HepG2 (cell line): Measurements from ENCODE around the gene CISD3. TPM values are rescaled to one million over a fixed set of nuclear protein-coding genes. Genes with fewer than 3 reads are reported as not detected.

Source experiments
- AGO2 ChIP-seq: fragments of 200-400 bp; formaldehyde crosslinking; optimal IDR thresholded peaks from 2 replicates; pipeline ENCODE3; 2017; ENCODE audit warnings: mild to moderate bottlenecking, low read depth, low read length, moderate library complexity
- FIP1L1 ChIP-seq: fragments of 200-400 bp; formaldehyde crosslinking; IDR thresholded peaks from 2 replicates; pipeline ENCODE4 v1.6.1; 2018; ENCODE audit warnings: low read depth, mild to moderate bottlenecking, low read length, moderate library complexity, borderline replicate concordance; ENCODE audit not compliant: insufficient read depth
- KLF6 ChIP-seq: IDR thresholded peaks from 2 replicates; pipeline ENCODE4 v1.8.0; 2016; ENCODE audit warnings: missing biosample characterization, missing genetic modification reagents
- MED13 ChIP-seq: sonication (generic); formaldehyde crosslinking; IDR thresholded peaks from 2 replicates; pipeline ENCODE4 v1.5.0; 2020; ENCODE audit warnings: missing genetic modification reagents
- PAWR ChIP-seq: sonication (generic); formaldehyde crosslinking; IDR thresholded peaks from 2 replicates; pipeline ENCODE4 v1.4.0; 2020; ENCODE audit warnings: missing genetic modification reagents, mild to moderate bottlenecking, borderline replicate concordance
- SIX1 ChIP-seq: sonication (generic); formaldehyde crosslinking; IDR thresholded peaks from 2 replicates; pipeline ENCODE4 v1.4.0; 2020; ENCODE audit warnings: missing genetic modification reagents, borderline replicate concordance
- XRCC5 ChIP-seq: fragments of 200-400 bp; formaldehyde crosslinking; optimal IDR thresholded peaks from 2 replicates; pipeline ENCODE3; 2017; ENCODE audit warnings: mild to moderate bottlenecking, low read length
- ZKSCAN8 ChIP-seq: IDR thresholded peaks from 2 replicates; pipeline ENCODE4 v1.6.1; 2016; ENCODE audit warnings: borderline replicate concordance, missing genetic modification reagents, missing compliant biosample characterization
- ZNF746 ChIP-seq: sonication (generic); formaldehyde crosslinking; IDR thresholded peaks from 2 replicates; pipeline ENCODE4 v1.8.0; 2022; ENCODE audit warnings: mild to moderate bottlenecking, missing genetic modification reagents
- polyA plus RNA-seq, 8 experiments: library from polyadenylated mRNA; depleted of rRNA in 3 of 8; stranded (reverse) in 7 of 8; unstranded in 1 of 8; fragments of >200 nt; fragmentation: Illumina TruSeq in 4 of 8; extraction: Trizol in 4 of 8; gene quantifications; 2 replicates each; pipeline versions ENCODE4 v1.2.1 to v1.2.3, GENCODE V29; 2011 to 2016; ENCODE audit warnings: low read depth in 4 of 8, missing spikeins in 1 of 8, mixed read lengths in 1 of 8; ENCODE audit not compliant: insufficient read depth in 1 of 8
- total RNA-seq, 5 experiments: library from RNA; depleted of rRNA; stranded (reverse); fragments of >200 nt; fragmentation: Illumina TruSeq; extraction: Trizol; gene quantifications; 2 replicates each; pipeline ENCODE4 v1.2.3, GENCODE V29; 2016; ENCODE audit warnings: low read depth in 1 of 5
- TF ChIP-seq, protein P1 (sequence below): sonication (generic); formaldehyde crosslinking; conservative IDR thresholded peaks from 2 replicates; pipeline ENCODE4 v1.4.0; 2020; ENCODE audit warnings: missing genetic modification reagents
- TF ChIP-seq, protein P2 (sequence below): sonication (generic); formaldehyde crosslinking; conservative IDR thresholded peaks from 2 replicates; pipeline ENCODE4 v1.5.0; 2020; ENCODE audit warnings: missing genetic modification reagents
- TF ChIP-seq, protein P3 (sequence below): sonication (generic); formaldehyde crosslinking; IDR thresholded peaks from 2 replicates; pipeline ENCODE4 v1.8.1; 2023; ENCODE audit warnings: mild to moderate bottlenecking, missing genetic modification reagents
- TF ChIP-seq, protein P4 (sequence below): sonication (generic); formaldehyde crosslinking; IDR thresholded peaks from 2 replicates; pipeline ENCODE4 v1.4.0; 2020; ENCODE audit warnings: missing genetic modification reagents, borderline replicate concordance
- TF ChIP-seq, protein P5 (sequence below): sonication (generic); formaldehyde crosslinking; IDR thresholded peaks from 2 replicates; pipeline ENCODE4 v1.4.0; 2020; ENCODE audit warnings: mild to moderate bottlenecking, missing genetic modification reagents

CISD3 gene
- total and polyA plus RNA-seq, 2 of the 13 experiments (the other 11 are each of a cell fraction or from before 2014, with no cell fraction given), result 30.0 to 34.1 TPM

DNA sequence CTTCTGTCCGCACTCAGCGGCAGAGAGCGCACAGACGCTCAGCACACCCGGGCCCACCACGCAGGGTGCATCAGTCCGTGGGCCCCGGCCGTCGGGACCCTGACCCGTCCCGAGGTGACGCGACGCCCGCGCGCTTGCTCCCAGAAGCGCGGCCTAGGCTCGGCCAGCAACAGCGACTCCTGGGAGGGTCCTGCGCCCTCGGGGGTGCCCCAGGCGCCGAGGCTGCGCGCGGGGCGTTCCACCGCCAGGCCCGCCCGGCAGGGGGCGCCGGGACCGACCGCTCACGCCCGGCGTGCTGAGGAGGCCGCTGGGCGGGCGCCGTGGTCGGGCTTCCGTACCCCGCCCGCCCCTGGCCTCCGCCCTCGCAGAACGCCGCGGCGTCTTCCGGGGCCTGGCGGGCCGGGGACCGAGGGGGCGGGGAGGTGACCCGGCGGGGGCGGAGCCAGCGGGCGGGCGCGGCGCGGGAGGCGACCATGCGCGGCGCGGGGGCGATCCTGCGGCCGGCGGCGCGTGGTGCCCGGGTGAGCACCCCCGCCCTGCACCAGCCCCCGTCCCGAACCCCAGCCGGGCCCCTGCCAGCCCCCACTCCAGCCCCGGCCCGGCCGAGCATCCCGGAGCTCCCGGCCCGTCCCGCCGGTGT, at the start of gene CISD3 (continued):
- TF ChIP-seq, protein P1, sequence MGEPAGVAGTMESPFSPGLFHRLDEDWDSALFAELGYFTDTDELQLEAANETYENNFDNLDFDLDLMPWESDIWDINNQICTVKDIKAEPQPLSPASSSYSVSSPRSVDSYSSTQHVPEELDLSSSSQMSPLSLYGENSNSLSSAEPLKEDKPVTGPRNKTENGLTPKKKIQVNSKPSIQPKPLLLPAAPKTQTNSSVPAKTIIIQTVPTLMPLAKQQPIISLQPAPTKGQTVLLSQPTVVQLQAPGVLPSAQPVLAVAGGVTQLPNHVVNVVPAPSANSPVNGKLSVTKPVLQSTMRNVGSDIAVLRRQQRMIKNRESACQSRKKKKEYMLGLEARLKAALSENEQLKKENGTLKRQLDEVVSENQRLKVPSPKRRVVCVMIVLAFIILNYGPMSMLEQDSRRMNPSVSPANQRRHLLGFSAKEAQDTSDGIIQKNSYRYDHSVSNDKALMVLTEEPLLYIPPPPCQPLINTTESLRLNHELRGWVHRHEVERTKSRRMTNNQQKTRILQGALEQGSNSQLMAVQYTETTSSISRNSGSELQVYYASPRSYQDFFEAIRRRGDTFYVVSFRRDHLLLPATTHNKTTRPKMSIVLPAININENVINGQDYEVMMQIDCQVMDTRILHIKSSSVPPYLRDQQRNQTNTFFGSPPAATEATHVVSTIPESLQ, result no peak
- TF ChIP-seq, protein P2, sequence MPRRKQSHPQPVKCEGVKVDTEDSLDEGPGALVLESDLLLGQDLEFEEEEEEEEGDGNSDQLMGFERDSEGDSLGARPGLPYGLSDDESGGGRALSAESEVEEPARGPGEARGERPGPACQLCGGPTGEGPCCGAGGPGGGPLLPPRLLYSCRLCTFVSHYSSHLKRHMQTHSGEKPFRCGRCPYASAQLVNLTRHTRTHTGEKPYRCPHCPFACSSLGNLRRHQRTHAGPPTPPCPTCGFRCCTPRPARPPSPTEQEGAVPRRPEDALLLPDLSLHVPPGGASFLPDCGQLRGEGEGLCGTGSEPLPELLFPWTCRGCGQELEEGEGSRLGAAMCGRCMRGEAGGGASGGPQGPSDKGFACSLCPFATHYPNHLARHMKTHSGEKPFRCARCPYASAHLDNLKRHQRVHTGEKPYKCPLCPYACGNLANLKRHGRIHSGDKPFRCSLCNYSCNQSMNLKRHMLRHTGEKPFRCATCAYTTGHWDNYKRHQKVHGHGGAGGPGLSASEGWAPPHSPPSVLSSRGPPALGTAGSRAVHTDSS (CRISPR knock-in tag), result no peak
- TF ChIP-seq, protein P3, sequence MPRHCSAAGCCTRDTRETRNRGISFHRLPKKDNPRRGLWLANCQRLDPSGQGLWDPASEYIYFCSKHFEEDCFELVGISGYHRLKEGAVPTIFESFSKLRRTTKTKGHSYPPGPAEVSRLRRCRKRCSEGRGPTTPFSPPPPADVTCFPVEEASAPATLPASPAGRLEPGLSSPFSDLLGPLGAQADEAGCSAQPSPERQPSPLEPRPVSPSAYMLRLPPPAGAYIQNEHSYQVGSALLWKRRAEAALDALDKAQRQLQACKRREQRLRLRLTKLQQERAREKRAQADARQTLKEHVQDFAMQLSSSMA (CRISPR knock-in tag), result peak; percentile 65; the same call in 1 of the 2 replicates
- TF ChIP-seq FIP1L1, result peak; percentile 90; the same call in 1 of the 2 replicates
- peak; percentile 62; the same call in 1 of the 2 replicates for TF ChIP-seq ZNF746 (CRISPR knock-in tag)
- TF ChIP-seq PAWR, result no peak
- TF ChIP-seq KLF6 (CRISPR knock-in tag), result peak; percentile 82; the same call in 1 of the 2 replicates
- TF ChIP-seq MED13 (CRISPR knock-in tag), result 0 out of 2 replicates have a peak, but pooled peaks have one; percentile 22
- TF ChIP-seq AGO2, result peak; percentile 100
- TF ChIP-seq SIX1 (CRISPR knock-in tag), result 0 out of 2 replicates have a peak, but pooled peaks have one; percentile 29
- TF ChIP-seq ZKSCAN8 (CRISPR knock-in tag), result no peak
- TF ChIP-seq, protein P4, sequence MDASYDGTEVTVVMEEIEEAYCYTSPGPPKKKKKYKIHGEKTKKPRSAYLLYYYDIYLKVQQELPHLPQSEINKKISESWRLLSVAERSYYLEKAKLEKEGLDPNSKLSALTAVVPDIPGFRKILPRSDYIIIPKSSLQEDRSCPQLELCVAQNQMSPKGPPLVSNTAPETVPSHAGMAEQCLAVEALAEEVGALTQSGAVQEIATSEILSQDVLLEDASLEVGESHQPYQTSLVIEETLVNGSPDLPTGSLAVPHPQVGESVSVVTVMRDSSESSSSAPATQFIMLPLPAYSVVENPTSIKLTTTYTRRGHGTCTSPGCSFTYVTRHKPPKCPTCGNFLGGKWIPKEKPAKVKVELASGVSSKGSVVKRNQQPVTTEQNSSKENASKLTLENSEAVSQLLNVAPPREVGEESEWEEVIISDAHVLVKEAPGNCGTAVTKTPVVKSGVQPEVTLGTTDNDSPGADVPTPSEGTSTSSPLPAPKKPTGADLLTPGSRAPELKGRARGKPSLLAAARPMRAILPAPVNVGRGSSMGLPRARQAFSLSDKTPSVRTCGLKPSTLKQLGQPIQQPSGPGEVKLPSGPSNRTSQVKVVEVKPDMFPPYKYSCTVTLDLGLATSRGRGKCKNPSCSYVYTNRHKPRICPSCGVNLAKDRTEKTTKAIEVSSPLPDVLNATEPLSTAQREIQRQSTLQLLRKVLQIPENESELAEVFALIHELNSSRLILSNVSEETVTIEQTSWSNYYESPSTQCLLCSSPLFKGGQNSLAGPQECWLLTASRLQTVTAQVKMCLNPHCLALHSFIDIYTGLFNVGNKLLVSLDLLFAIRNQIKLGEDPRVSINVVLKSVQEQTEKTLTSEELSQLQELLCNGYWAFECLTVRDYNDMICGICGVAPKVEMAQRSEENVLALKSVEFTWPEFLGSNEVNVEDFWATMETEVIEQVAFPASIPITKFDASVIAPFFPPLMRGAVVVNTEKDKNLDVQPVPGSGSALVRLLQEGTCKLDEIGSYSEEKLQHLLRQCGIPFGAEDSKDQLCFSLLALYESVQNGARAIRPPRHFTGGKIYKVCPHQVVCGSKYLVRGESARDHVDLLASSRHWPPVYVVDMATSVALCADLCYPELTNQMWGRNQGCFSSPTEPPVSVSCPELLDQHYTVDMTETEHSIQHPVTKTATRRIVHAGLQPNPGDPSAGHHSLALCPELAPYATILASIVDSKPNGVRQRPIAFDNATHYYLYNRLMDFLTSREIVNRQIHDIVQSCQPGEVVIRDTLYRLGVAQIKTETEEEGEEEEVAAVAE (CRISPR knock-in tag), result peak; percentile 53; the same call in 1 of the 2 replicates
- TF ChIP-seq XRCC5, result peak; percentile 91
- TF ChIP-seq, protein P5, sequence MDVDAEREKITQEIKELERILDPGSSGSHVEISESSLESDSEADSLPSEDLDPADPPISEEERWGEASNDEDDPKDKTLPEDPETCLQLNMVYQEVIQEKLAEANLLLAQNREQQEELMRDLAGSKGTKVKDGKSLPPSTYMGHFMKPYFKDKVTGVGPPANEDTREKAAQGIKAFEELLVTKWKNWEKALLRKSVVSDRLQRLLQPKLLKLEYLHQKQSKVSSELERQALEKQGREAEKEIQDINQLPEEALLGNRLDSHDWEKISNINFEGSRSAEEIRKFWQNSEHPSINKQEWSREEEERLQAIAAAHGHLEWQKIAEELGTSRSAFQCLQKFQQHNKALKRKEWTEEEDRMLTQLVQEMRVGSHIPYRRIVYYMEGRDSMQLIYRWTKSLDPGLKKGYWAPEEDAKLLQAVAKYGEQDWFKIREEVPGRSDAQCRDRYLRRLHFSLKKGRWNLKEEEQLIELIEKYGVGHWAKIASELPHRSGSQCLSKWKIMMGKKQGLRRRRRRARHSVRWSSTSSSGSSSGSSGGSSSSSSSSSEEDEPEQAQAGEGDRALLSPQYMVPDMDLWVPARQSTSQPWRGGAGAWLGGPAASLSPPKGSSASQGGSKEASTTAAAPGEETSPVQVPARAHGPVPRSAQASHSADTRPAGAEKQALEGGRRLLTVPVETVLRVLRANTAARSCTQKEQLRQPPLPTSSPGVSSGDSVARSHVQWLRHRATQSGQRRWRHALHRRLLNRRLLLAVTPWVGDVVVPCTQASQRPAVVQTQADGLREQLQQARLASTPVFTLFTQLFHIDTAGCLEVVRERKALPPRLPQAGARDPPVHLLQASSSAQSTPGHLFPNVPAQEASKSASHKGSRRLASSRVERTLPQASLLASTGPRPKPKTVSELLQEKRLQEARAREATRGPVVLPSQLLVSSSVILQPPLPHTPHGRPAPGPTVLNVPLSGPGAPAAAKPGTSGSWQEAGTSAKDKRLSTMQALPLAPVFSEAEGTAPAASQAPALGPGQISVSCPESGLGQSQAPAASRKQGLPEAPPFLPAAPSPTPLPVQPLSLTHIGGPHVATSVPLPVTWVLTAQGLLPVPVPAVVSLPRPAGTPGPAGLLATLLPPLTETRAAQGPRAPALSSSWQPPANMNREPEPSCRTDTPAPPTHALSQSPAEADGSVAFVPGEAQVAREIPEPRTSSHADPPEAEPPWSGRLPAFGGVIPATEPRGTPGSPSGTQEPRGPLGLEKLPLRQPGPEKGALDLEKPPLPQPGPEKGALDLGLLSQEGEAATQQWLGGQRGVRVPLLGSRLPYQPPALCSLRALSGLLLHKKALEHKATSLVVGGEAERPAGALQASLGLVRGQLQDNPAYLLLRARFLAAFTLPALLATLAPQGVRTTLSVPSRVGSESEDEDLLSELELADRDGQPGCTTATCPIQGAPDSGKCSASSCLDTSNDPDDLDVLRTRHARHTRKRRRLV, result no peak
